HG02623 (cell line): Measurements from ENCODE around the gene PPP1R37.
"Not testable (repeated sequence)": the region's sequence is repeated elsewhere in the genome, so short reads cannot be mapped to it uniquely, and the experiment has no call there.

ENCODE experiments used
- ATAC-seq: cut with Tn5 transposase; IDR thresholded peaks from one replicate; pipeline ENCODE4 v1.9.1; 2021; ENCODE audit warnings: moderate library complexity; ENCODE audit not compliant: unreplicated experiment

The PPP1R37 gene

DNA sequence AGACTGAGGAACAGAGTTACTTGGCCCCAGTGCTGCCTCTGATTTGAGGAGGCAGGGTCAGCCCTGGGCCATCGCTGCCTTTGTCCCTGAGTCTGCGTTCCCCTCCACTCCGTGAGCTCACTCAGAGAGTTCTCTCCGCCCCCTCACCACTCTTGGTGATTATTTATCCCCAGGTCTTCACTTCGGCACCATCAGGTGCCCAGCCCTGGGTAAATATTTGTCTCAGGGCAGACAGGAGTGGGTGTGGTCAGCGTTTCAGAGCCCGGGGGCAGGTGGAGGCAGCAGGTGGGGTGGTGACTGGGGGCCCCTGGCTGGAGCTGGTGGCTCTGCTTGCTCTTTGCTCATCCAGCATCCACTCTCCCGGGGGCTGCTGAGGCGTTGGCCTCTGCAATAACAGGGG is 20.6 kb downstream of the PPP1R37 start:
- no peak for ATAC-seq

DNA sequence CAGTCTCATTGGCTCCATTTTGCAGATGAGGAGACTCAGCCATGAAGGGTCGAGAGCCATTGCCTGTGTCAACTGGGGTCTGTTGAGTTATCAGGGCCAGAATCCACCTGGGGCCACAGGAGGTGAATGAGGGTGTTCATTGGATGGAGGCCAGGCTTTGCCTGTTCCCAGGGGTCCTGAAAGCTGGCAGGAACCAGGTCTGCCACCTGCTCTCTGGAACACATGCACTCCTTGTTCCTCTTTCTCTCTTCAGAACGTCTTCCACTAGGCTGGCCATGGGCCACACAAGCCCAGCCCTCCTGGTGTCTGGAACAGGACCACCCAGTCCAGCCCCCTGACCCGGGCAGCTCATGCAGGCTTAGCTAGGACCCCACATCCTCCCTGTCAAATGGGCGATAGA is 21.1 kb downstream of the PPP1R37 start:
- no peak for ATAC-seq

DNA sequence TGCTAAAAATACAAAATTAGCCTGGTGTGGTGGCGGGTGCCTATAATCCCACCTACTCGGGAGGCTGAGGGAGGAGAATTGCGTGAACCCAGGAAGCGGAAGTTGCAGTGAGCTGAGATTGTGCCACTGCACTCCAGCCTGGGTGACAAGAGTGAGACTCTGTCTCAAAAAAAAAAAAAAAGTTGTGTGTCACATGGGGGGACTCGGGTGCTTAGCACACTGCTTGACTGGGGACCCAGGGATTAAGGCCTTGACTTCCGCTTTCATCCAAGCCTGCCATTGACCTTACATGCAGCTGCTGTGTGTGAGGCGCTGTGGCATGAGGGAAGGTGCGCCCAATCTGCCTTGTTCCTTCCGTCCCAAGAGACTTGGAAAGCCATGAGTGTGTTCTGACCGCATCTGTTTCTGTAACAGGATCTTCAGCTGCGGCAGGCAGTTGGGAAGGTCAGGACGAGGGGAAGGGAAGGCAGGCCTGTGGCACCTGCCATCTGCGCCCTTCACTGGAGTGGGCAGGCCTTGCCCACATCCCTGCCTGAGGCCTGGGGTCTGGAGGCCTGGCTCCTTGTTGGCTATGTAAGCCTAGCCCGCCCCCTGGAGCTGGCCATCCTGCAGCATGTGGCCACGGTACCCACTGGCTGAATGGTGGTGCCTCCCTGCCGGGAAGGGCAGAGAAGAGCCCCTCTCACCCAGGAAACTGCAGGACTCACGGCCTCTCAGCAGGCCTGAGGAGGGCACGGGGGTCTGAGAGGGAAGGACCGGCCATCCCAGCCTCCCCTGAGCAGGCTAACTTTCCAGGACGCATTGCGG is 23.0 kb downstream of the PPP1R37 start:
- no peak for ATAC-seq

DNA sequence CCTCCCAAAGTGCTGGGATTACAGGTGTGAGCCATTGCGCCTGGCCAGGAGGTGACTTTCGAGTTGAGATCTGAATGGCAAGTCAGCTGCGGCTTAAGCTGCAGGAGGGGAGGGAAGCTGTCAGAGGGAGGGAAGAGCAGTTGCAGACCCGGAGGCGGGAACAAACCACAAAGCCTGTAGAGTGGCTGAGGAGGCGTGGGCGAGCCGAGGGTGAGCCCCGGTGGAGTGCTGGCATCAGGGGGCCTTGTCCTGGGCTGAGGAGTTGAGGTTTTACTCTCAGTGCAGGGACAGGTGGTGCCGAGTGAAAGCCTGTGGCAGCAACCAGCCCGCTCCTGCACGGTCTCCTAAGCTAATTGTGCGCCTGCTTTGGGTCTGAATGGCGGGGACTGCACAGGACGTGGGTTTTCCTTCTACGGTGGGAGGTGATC is 24.2 kb downstream of the PPP1R37 start:
- no peak for ATAC-seq

DNA sequence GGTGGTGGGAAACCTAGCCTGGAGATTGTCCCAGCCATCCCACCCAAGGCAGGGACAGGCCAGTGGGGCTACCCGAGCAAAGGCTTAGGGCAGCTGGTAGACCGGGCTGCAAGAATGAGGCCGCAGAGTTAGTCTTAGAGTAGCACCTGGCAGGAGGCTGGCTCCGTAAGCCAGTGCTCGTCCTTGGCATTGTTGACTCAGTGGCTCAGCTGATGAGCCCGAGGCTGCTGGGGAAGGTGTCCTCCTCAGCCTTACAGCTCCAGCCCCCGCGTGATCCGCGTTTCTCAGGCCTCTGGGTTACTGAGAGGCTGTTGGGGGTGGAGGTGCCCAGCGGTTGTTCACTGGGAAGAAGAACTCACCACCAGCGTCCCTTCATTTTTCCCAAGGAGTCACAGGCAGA is 24.7 kb downstream of the PPP1R37 start:
- ATAC-seq = no peak

DNA sequence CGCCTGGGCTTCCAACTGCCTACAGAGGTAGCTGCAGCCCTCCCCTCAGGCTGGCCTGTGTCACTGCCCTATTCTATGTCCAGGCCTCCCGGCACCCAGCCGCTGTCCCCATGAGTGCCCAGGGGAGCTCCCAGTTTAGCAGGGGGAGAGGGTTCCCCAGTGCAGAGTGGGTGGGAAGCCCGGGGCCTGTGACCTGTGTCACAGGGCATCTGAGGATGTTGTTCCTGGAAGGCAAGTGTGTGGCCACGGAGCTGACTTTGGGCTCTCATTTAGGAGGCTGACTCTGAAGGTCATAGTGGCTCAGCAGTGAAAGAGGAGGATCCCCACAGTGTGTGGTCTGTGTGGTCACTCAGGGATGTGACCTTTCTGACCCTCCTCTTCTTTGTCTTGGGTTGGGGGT is 25.1 kb downstream of the PPP1R37 start:
- ATAC-seq = no peak

DNA sequence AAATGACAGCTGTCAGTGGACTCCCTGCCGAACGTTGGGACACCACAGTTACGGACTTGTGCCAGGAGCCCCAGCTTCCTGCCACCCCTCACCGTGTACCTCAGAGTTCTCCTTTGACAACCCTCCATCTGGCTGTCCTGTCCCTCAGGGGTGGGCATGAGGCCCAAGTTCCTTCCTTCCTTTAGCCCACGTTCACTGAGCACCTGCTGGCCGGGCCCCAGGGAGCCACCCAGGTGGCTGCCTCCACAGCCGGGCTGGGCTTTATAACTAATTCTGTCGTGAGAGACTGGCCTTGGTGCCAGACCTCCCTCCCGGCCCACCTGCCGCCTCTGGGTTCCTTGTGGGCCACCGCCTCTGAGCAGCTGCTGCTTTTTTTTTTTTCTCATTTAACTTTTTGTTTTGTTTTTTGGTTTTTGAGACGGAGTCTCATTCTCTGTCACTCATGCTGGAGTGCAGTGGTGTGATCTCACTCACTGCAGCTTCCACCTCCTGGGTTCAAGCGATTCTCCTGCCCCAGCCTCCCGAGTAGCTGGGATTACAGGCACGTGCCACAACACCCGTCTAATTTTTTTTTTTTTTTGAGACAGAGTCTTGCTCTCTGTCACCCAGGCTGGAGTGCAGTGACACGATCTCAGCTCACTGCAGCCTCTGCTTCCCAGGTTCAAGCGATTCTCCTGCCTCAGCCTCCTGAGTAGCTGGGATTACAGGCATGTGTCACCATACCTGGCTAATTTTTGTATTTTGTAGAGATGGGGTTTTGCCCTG is 25.8 kb downstream of the PPP1R37 start:
- ATAC-seq = not testable (repeated sequence)

DNA sequence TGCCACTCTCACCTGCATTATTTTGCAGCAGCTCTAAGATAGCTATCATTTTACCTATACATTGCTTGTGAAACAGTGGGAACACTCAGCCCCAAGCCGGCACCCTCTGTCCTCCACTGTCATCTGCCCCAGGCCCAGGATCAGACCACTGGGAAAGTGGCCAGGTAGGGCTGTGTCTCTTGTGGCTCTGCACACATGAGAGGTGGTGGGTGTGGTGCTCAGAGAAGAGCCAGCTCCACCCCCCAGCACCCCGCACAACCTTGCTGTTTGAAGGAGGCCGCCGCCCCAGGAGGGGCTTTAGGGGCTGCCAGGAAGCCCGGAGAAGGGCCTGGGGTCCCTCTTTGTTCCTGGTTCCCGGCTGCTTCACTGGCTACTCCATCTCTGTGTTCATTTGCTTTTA is 26.6 kb downstream of the PPP1R37 start:
- no peak for ATAC-seq

DNA sequence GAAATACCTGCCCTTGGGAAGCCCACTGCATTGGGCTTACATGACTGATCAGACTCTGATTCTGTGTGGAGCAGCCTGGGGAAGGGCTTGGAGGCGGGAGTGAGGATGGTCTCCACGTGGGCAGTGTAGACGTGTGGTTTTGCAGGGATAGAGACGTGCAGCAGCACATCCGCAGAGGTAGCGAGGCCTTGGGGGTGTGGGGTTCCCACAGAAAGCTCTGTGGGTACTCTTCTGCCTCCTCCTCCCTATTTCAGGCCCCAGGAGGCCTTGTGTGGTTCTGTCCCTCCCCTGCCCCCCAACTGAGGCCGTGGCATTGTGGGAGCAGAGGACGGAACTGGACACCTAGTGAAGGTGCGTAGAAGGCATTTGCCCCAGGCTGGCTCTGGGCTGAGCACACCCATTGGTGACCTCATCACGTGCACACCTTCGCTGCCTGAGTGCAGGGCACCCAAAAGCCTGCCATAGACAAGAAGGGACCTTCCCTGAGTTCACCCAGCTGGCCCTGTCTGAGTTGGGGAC is 28.9 kb downstream of the PPP1R37 start:
- ATAC-seq = no peak

DNA sequence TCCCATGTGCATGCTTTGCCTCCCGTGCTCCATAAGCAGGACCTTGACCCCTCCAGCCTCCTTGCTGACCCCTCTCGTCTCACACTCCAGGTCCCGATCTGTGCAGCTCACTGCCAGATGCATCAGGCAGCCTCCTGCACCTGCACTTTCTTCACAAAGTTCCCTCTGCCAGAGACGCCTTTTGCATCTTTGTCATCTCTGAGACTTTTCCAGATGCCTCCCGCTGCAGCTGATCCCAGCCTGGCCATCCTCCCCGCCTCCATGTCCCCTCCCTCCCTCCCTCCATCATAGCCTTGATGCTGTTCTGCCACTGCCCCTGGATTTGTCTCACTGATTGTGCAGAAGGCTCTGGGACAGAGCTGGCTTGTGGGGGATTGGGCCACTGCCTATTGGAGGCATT is 29.9 kb downstream of the PPP1R37 start:
- no peak for ATAC-seq

DNA sequence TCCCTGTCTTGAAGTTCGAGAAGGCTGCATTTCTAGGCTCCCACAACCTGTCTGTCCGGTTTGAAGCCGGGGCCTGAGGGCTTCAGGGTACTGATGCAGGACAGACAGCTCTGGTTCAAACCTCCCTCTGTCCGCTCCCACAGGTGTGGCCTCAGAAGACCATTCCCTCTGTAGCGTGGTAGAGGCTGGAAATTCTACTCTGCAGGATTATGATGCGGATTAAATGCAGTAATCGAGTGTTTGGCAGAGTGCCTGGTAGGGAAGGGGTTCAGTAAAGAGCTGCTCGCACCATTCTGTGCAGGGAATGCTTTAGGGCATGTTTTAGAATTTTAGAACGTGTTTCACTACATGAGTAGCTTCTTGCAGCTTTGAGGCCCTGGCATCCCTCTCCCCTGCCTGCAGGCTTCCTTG is 30.5 kb downstream of the PPP1R37 start:
- no peak for ATAC-seq

DNA sequence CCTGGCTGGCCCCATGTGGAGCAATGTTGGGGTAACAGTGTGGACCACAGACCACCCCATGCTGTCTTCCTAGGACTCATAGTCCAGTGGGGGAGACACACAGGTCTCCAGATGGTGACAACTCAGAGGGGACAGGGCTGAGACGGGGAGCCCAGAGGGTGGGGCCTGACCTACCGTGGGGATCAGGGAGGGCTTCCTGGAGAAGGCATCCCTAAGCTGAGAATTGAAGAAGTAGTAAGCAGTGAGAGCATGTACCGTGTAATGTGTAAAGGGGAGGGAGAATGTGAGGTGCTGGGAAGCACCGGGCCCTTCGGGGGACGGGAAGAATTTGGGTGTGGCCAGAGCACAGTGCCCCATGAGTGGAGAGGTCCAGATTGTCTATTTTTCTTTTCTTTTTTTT is 31.0 kb downstream of the PPP1R37 start:
- ATAC-seq = no peak

DNA sequence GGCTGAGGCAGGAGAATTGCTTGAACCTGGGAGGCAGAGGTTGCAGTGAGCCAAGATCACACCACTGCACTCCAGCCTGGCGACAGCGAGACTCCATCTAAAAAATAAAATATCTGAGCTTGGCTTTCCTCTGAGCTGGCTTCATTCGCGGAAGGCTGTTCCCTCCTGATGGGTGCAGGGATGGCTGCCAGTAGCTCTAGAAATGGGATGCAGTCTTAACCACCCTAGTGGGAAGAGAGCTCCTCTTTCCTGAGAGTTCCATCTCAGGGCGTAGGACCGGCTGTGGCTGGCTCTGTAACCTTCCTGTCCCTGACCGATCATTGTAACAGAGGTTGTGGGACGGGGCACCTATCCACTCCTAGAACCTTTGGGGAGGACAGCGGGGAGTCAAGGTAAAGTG is 32.4 kb downstream of the PPP1R37 start:
- ATAC-seq = no peak

DNA sequence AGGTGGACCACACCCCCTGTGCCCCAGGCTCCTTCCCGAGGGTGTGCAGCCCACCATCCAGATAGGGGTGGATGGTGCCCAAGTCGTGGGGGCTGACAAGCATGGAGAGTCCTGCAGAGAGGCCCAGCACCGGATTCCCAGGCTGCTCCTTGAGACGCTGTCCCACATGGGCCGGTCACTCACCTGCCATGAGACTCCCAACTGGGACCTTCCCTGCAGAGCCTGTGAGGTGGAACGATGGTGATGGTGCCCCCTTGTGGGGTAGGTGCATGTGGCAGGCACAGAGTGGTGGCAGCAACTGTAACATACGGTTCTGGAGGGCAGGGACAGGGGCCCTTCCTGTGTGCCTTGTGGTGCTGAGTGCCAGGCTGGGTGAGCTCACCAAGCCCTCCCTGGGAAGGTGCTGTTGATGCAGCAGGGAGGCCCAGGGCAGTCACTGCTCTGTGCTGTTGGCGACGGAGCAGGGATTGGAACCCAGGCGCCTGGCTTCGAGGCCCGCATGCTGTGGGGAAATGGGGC is 33.1 kb downstream of the PPP1R37 start:
- no peak for ATAC-seq

DNA sequence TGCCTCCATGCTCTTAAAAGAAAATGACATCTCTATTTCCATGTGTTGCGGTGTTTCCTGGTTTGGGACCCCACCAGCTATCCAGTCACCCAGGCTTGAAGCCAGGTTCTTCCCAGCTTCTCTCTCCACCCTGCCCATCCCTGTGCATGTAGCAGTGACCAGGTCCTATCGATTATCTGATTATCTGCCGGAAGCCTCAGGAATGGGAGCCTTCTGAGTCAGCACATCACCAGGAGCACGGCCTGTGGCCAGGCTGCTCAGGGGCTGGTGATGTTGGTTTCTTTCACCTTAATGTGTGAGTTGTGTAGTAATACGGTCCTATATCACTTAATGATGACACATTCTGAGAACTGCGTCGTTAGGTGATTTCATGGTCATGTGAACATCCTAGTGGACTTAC is 33.7 kb downstream of the PPP1R37 start:
- ATAC-seq = no peak

DNA sequence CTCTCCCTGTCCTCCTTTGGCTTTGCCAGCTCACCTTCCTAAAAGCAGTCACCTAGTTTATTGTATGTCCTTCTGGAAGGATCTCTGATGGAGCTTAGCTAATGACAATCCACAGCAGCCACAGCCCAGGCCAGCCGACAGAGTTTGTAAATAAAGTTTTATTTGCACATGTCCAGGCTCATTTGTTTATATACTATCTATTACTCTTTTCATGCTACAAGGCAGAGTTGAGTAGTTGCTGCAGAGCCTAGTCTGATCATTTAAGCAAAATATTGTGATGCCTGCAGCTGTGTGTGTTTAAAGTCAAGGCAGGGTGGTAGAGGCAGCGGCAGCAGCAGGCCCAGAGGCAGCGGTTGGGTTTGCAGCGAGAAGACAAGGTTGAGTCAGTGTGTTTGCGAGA is 35.2 kb downstream of the PPP1R37 start:
- no peak for ATAC-seq

DNA sequence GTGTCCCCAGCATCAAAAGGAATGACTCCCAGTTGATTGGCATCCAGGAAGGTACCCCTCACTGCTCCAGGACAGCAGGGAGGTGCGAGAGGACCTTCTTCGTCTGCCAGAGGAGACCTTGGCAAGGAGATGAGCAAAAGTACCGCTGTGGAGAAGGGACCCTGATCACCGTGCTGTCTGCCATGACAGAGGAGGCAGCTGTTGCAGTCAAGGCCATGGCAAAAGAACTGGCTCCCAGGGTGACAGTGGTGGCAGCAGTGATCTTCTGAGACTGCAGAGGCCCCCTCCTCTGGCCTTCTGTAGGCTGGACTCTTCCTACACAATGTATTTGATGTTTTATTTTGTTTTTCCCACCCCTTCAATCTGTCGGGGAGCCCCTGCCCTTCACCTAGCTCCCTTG is 35.8 kb downstream of the PPP1R37 start:
- ATAC-seq = no peak

DNA sequence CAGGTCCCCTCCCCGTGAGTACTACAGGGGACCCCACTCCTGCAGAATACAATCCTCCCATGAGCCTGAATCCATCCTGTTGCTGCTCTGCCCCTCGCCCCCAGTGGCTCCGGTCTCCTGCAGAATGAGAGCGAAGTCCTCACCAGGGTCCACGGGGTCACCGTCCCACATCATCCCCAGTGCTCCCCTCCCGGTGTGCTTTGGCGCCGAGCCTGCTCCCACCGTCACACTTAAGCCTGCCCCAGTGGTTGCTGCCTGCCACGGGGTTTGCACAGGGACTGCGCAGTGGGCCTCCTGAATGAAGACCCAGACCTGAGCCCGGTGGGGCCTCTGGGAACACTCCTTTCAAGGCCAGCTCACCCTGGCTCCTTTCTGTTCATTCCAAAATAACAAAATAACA is 37.3 kb downstream of the PPP1R37 start:
- ATAC-seq = no peak

DNA sequence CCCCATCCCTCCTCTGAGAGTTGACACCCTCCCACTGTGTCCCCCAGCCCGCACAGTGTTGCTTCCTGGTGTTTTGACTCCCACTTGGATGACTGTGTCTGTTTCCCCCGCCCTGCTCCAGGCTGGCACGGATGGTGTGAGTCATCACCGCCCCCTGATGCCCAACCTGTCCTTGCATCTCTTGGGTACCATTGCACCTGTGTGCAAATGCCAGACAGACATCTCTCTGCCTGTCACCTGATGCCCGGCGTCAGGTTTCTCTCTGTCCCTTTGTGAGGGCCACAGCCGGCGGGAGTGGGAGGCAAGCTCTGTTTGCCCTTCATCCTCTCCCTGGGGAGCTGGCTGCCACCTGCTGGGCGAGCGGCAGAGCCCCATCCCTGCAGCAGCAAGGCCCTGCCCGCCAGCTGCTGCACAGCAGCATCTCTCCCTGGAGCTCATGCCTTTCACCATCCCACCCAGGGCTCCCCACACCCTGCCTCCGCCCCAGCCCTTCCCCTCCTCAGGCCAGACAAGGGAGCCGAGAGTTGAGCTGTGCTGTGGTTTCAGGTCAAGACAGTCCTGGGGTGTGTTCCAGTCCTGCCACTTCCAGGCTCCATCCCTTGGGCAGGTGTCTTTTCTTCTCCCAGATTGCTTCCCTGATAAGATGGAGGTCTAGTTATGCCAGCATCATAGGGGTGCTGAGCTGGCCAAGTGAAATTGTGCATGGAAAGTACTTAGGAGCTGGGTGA is 38.1 kb downstream of the PPP1R37 start:
- ATAC-seq = no peak

DNA sequence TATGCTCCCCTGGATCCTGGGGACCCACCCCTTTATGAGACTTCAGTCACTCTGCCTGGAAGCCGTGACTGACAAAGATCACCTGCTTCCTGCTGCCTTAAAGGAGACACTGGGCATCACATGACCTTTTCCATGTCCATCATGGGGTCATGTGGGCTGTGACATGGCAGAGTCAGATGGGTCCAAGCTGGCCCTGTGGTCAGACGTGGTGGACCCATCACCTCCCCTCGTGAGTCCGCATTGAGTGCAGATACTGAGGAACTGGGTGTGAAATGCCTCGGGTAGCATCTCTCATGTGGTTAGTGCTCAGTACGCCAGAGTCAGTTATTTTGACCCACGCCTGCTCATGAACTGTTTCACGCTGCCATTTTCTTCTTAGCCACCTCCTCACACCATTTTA is 40.7 kb downstream of the PPP1R37 start:
- no peak for ATAC-seq

DNA sequence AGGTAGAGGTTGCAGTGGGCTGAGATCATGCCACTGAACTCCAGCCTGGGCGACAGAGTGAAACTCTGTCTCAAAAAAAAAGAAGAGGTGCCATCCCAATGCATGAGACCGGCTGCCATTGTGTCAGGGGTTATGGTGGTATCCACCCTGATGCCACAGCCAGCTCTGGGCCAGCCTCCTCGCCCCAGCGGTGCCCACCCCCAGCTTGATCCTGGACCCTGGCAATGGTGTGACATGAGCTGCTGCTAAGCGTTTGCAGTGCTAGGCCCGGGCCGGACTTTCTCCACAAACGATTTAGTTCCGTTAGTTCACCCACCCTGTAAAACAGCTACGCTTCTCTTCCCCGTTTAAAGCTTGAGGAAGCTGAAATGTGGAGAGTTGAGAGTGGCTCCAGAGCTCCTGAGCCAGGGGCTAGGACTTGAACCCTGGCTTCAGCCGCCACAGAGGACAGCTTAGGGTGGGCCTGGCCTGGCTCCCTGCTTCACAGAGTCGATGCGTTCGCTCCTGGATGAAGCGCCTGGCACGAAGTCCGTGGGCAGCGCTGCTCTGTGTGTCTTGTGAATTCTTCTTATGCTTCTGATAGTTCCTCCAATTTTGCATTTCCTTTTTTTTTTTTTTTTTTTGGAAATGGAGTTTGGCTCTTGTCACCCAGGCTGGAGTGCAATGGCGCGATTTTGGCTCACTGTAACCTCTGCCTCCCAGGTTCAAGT is 42.4 kb downstream of the PPP1R37 start:
- ATAC-seq = no peak
